GM10847 (cell line): ENCODE data around the gene NTRK2.

Source experiments
- POLR2A ChIP-seq: IDR thresholded peaks from 2 replicates; pipeline ENCODE4 v1.6.1; 2011; ENCODE audit not compliant: insufficient read length; ENCODE audit errors: extremely low read depth

Gene NTRK2

DNA sequence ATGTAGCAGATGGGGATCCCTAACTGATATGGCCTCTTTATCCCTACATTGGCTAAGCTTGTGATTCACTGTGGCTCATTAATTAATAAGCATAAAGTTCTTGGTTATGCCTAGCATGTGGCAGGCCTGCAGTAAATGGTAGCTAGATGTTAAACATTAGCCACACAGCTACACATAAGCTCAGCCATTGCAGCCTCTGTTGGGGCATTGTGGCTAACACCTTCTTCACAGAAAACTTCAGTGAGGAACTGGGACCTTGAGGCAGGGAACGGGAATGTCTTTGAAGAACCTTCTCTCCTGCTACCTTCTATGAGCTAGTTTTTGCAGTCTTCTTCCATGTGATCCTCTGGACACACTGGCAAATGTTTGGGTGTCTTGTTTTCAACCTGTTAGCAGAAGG, 338.2 kb downstream of the NTRK2 start:
- no peak for TF ChIP-seq POLR2A

DNA sequence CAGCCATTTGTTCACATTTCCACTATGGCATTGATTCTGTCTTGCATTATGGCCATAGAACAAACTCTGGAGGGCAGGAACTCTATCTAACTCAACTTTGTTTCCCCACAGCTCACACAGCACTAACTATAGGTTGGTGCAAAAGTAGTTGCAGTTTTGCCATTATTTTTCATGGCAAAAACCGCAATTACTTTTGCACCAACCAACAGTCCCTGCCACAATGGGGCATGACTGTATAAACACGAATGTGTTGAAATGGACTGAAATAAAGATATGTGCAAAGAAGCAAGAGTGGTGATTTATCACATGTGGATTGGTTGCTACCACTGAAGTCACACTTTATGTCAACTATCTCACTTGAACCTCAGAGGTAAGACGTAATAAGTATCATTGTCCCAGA, 338.7 kb downstream of the NTRK2 start:
- TF ChIP-seq POLR2A: no peak

DNA sequence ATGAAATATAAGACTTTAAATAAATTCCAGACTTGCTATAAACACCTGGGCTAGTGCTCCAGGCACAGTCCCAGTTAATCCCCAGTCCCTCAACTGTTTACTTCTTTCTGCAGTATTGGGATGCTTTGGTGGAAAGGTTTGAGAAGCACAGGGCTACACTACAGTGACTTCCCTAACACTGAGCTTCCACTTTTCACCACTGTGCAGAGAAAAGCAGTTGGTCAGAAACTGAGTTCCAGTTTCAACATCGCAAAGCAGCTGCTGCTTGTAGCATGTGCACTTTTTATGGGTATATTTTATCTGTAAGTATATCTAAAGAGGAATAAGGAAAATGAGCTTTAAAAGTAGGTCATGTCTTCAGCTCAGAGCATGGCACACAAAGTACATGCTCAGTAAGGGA, 339.7 kb downstream of the NTRK2 start:
- TF ChIP-seq POLR2A: no peak

DNA sequence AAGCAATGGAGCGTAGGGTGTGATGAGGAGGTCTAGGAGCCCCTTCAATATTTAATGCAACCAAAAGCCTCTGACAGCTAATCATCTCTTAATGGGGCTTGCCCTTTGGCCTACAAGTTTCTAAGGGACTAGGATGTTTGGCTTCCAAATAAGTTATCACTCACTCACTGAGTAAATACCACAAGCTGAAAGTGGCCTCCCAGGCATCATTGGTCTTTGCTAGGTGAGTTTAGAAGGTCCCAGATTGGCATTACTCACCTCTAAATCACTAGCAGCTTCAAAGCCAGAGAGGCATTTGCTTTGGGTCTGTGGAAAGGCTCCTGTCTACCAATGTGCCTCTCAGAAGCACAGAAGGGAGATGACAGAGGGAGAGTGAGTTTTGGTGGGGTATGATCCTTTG, 344.2 kb downstream of the NTRK2 start:
- TF ChIP-seq POLR2A: no peak

DNA sequence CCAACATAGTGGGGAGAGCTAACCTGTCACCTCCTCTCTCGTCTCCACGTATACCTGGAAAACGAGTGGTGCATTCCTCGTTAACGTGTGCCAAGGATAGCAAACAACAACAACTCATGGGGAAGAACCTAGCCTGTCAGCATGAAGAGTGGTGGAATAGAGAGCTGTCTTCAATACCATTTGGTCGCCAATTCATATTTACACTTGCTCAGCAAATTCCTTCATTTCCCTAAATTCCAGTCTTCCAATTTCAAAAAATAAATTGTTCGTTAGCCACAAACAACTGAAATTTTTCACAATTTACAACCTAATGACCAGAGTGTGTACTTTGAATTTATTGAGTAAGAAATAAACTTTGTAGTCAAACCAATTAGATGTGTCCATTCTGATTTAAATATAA, 344.8 kb downstream of the NTRK2 start:
- TF ChIP-seq POLR2A: no peak

DNA sequence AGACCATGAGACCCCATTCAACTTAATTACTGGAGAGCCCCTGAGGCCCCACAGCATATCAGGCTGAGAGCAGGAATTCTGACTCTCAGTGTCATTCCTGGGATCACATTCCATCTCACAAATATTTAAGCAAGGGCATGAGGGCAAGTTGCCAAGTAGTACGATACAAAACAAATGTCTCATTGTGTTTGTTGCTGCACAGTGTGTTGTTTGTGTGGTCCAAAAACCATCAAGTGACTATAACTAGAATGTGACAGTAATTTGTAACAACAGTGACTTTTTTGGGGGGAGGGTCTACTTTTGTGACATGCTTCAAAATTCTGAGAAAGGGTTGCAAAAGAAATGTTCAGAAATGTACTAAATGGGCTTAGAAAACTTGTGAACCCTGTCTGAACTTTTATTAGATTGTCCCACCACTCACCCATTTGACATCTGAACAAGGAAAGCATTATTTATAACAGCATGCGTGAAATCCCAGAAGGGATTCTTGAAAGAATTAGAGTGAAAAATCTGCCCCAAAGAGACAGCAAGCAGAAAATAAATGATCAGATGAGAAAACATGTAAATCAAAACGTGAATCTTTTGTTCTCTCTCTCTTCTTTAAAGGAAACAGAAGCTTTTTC, 347.0 kb downstream of the NTRK2 start:
- TF ChIP-seq POLR2A: no peak

DNA sequence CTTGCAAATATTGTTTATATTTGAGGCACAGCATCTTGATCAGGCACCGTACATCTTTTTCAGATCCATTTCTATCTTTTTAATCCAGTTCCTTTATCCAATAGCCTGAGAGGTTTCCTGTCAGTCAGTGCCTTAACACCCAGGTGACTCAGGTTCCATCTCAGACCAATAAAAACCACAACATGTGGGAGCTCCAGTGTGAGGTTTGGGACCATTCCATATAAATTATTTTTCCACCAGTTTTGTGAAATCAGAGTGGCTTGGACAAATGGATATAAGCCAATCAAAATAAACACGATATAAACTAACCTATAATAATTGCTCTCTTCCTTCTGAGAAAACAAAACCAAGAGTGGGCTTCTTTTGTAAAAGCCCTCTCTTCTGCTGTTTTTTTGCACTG, 351.3 kb downstream of the NTRK2 start:
- no peak for TF ChIP-seq POLR2A

DNA sequence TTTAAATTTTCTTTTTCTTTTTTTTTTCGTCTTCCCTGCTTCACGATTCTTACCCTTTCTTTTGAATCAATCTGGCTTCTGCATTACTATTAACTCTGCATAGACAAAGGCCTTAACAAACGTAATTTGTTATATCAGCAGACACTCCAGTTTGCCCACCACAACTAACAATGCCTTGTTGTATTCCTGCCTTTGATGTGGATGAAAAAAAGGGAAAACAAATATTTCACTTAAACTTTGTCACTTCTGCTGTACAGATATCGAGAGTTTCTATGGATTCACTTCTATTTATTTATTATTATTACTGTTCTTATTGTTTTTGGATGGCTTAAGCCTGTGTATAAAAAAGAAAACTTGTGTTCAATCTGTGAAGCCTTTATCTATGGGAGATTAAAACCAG, 352.2 kb downstream of the NTRK2 start:
- TF ChIP-seq POLR2A: no peak

DNA sequence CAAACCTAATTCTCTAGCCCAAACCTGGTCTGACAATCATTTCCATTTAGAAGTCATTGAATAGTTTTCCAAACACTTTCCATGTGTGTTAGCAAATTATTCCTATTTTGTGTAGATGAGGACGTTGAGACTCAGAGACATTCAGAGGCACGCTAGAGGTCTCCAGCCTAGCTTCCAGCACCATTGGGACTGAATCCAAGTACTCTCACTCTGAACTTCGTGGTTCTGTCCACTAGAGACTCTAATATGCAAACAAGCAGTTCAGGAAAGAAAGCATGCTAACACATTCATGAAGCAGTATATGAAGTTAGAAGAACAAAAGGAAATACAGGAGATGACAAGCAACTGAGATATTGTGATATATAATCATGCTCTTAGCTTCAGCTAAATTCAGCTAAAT, 354.8 kb downstream of the NTRK2 start:
- TF ChIP-seq POLR2A: no peak

DNA sequence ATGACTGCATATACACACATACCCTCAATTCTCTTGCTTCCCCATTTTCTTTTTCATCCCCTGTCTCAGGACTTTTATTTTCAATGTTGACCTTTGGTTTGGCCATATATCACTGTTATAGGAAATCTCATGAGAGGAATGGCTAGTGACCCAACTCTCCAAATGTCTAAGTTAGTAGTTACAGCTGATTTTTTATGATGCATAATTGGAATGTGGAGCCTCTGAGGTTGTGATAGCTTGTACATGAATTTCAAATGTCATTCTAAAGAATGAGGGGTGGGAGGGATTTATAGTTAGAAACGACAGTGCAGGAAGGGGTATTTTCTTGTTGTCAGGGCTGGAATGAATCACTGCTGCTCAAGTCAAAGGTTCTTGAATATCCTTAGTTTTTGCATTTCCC, 356.1 kb downstream of the NTRK2 start:
- TF ChIP-seq POLR2A: no peak

DNA sequence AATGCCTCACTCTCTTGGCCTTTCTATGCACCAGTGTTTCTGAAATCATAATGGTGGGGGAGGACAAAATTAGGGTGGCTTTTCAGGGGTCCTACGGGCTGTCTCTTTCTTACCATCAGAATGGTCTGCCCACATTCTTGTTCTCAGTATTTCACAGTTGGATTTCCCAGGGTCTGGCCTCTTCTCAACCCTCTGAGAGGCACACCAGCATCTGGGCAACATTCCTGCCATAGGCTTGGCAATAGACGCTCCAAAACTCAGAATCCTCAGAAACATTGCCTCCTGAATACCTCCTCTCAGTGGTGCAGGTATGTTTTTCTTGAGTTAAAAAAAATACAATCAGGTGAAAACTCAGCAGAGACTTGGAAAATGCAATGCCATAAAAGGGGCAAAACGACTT, 358.3 kb downstream of the NTRK2 start:
- no peak for TF ChIP-seq POLR2A

DNA sequence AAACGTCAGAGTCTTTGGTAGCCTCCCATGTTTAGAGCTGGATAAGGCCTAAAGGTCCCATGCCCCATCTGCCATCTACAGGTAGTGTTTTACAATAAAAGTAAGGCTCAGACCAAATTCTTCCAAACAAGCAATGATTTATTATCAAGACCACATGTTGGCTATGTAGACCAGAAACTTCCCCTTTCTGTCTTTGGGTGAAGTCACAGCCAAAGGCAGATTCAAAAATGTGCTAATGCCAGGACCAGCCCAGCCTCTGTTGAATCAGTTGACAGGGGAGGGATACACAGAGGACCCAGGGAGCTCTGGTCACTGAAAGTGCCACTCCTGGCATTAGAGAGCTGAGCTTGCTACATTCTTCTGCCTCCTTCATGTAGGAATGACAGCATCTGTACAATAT, 360.8 kb downstream of the NTRK2 start:
- no peak for TF ChIP-seq POLR2A

DNA sequence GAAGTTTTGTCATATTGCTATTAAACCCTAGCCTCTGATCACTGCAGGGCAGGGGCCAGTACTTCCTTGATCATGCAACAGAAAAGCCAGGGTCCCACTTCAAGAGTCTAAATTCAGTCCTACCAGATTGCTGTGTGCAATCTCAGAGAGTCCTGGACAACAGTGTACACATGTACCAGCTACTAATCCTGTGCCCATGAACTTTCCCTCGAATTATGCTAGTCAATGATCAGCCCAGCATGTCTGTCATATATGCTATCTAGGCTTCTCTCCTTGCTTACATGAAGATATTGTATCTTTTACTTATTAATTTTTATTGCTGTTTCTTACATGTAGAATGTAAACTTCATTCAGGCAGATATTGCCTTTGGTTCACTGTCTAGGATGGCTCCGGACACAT, 367.0 kb downstream of the NTRK2 start:
- TF ChIP-seq POLR2A: no peak

DNA sequence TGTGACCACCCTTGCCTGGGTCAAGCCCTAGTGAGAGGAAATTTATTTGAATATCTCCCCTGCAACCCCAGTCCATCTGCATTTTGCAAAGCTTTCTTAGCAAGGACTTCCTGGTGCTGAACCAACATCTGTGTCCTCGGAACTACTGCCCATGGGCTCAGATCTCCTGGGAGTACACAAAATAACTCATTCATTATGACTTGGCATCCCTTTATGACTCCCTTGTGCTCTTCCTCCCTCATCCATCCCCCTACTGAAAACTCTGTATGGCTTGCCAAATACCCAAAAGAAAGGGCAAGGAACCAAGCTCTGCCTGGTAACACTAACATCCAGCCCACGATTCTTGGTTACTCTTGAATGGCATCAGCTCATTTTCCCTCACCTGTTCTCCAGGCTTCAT, 368.5 kb downstream of the NTRK2 start:
- no peak for TF ChIP-seq POLR2A

DNA sequence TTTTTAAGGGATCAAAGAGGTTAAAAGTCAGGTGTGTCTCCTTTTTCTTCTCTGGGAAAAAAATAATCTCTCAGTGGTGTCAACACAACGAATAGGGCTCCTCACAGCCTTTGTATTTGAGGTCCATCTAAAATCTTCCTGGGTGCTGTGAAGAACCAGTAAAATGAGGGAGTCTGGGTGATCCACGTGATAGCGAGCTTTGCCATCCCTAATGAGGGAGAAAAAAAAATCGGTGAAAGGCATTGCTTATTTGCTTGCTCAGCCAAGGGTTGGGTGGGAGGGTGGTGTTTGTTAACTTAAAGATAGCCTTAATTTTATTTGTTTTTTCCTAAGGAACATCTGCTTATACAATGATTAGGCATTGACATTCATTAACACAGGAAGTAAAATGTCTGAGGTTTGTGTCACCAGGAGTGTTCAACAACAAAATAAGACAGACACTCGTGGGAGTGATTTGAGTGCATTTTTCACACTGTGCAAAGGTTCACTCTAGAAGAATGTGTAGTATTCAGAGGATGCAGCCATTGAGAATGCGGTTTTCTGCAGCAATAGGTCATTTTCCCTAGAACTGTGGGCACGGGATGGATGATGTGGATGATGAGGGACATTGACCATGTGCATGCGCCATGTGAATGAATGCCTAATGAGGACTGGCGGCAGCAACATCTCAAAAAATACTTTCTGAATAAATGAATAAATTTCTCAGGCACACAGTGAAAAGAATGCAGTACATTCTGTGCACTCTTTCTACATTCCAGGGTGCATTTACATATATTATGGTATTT, 369.5 kb downstream of the NTRK2 start:
- no peak for TF ChIP-seq POLR2A

DNA sequence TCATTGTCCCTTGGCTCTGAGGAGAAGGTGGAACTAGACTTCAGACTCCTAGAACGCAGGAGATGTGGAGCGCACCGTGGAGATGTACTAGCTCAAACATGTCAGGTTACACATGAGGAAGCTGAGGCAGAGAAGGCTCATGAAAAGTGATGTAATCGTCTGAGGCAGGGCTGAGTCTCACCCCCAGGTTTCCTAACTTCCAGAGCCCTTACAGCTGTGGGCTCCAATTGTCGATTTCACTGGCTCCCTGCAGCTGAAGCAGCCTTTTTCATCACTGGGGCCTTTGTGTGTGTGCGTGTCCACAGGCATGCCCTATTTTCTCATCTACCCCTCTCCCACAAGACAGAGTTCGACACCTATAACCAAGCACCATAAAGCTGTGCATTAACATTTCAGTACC, 370.6 kb downstream of the NTRK2 start:
- no peak for TF ChIP-seq POLR2A
